CD4-positive, alpha-beta T cell (primary cell): Measurements from ENCODE around the gene STOML2. TPM values are rescaled to one million over a fixed set of nuclear protein-coding genes. Genes with fewer than 3 reads are reported as not detected.

Source experiments
- ATAC-seq: fragments of 200-7000 bp; cut with Tn5 transposase; one replicate; pipeline ENCODE4 v1.10.0; 2022; ENCODE audit warnings: mild to moderate bottlenecking; ENCODE audit not compliant: poor library complexity
- CTCF ChIA-PET: fragments of 350-600 bp; sonication (Branson Sonifier 250); formaldehyde crosslinking; loops from one replicate; lab custom pipeline; 2021; ENCODE audit warnings: antibody characterized with exemption, inconsistent platforms; lab: Charles Lee
- POLR2A ChIA-PET: fragments of 350-600 bp; sonication (Branson Sonifier 250); formaldehyde crosslinking; loops from one replicate; lab custom pipeline; 2021; ENCODE audit warnings: antibody characterized with exemption, inconsistent platforms; lab: Charles Lee
- DNase-seq, 14 experiments: peaks; one replicate each; pipeline ENCODE4 v3.0.0-alpha.2; 2013 to 2020; ENCODE audit warnings: mixed read lengths in 2 of 14
- H3K27ac ChIP-seq, 2 donors: one replicate each; pipeline versions ENCODE4 v1.5.1 to v1.7.0; 2013; ENCODE audit warnings: low read length in 2 of 2, low read depth in 1 of 2, mild to moderate bottlenecking in 1 of 2
- H3K27me3 ChIP-seq, 2 experiments: 1 replicate in 1 of 2; 2 replicates in 1 of 2; pipeline versions ENCODE4 v1.6.1 to v1.7.0; 2013; ENCODE audit warnings: low read length in 2 of 2, control low read depth in 1 of 2, mild to moderate bottlenecking in 1 of 2, moderate library complexity in 1 of 2; ENCODE audit not compliant: insufficient read depth in 2 of 2, control insufficient read depth in 1 of 2
- H3K36me3 ChIP-seq: one replicate; pipeline ENCODE4 v1.6.1; 2013; ENCODE audit warnings: low read length, control low read depth; ENCODE audit not compliant: insufficient read depth
- H3K4me1 ChIP-seq: one replicate; pipeline ENCODE4 v1.6.1; 2013; ENCODE audit warnings: low read length, control low read depth; ENCODE audit not compliant: insufficient read depth
- H3K4me3 ChIP-seq: one replicate; pipeline ENCODE4 v1.5.1; 2013; ENCODE audit warnings: mild to moderate bottlenecking, low read length, moderate library complexity
- H3K9me3 ChIP-seq, 2 experiments: 1 replicate in 1 of 2; 2 replicates in 1 of 2; pipeline versions ENCODE4 v1.6.1 to v1.7.0; 2013; ENCODE audit warnings: low read length in 2 of 2, mild to moderate bottlenecking in 2 of 2, control low read depth in 1 of 2, moderate library complexity in 1 of 2; ENCODE audit not compliant: control insufficient read depth in 1 of 2, insufficient read depth in 1 of 2
- H3K27ac Mint-ChIP-seq: one replicate; pipeline ENCODE4 v1.8.0; 2020; ENCODE audit warnings: mixed read lengths
- H3K27me3 Mint-ChIP-seq: one replicate; pipeline ENCODE4 v1.8.0; 2021; ENCODE audit warnings: mixed read lengths
- H3K36me3 Mint-ChIP-seq: one replicate; pipeline ENCODE4 v1.8.0; 2021; ENCODE audit warnings: low read depth, mixed read lengths
- H3K4me1 Mint-ChIP-seq: one replicate; pipeline ENCODE4 v1.8.0; 2021; ENCODE audit warnings: low read depth, mixed read lengths
- H3K4me3 Mint-ChIP-seq: one replicate; pipeline ENCODE4 v1.8.0; 2020; ENCODE audit warnings: mild to moderate bottlenecking, mixed read lengths
- H3K9me3 Mint-ChIP-seq: one replicate; pipeline ENCODE4 v1.8.0; 2020; ENCODE audit warnings: mixed read lengths
- intact Hi-C, 2 experiments: fragments of 100-400 bp; cut with DNase I in 1 of 2; cut with micrococcal nuclease in 1 of 2; formaldehyde crosslinking; loops; one replicate each; pipeline versions ENCODE4 v1.15.1 to v1.9.0; 2023 to 2025; cut with DNase I, micrococcal nuclease
- total RNA-seq, 174 experiments: library from RNA in 2 of 174; stranded (reverse) in 2 of 174; gene quantifications; one replicate each; pipeline ENCODE4 v1.2.3 and lab custom pipeline; 2021 to 2026
- TF ChIP-seq, protein P1 (sequence below): fragments of 200-600 bp; IDR thresholded peaks from one replicate; pipeline ENCODE4 v1.8.0; 2022; ENCODE audit warnings: antibody characterized with exemption, mild to moderate bottlenecking

The STOML2 gene
- total RNA-seq, 2 experiments from 2014 or later = 29.8 to 30.5 TPM

DNA sequence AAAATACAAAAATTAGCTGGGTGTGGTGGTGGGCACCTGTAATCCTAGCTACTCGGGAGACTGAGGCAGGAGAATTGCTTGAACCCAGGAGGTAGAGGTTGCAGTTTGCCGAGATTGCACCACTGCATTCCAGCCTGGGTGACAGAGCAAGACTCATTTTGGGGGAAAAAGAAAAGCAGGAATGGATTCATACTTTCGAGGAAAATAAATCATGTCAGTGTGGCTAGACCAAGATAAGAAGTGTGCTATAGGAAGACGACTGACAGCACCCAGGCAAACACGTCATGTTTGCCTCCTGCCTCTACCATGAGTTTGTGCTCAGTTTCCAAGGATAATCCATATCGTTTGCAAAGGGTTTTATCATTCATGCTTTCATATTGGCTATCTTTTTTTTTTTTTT, 32.0 kb upstream of the STOML2 start:
- Histone ChIP-seq H3K27me3 (no peaks in the 10 kb centered on the region), H3K4me1 (no peaks in the 10 kb centered on the region), H3K4me3 (no peak overlapping the region), H3K36me3 (no peaks in the 10 kb centered on the region), H3K9me3 (peaks cover 0 to 12% of the 10 kb centered on the region in 2 experiments), H3K27ac (no peak overlapping the region)
- no peak for ATAC-seq
- ChIA-PET POLR2A (no interaction called here), CTCF (no interaction called here)
- Mint-ChIP-seq H3K36me3 (no peaks in the 10 kb centered on the region), H3K27ac (no peak overlapping the region), H3K4me3 (no peak overlapping the region), H3K4me1 (no peaks in the 10 kb centered on the region), H3K27me3 (no peaks in the 10 kb centered on the region), H3K9me3 (peaks cover 2% of the 10 kb centered on the region)
- DNase-seq = no peak
- intact Hi-C loops = no loop called here
- TF ChIP-seq, protein P1, sequence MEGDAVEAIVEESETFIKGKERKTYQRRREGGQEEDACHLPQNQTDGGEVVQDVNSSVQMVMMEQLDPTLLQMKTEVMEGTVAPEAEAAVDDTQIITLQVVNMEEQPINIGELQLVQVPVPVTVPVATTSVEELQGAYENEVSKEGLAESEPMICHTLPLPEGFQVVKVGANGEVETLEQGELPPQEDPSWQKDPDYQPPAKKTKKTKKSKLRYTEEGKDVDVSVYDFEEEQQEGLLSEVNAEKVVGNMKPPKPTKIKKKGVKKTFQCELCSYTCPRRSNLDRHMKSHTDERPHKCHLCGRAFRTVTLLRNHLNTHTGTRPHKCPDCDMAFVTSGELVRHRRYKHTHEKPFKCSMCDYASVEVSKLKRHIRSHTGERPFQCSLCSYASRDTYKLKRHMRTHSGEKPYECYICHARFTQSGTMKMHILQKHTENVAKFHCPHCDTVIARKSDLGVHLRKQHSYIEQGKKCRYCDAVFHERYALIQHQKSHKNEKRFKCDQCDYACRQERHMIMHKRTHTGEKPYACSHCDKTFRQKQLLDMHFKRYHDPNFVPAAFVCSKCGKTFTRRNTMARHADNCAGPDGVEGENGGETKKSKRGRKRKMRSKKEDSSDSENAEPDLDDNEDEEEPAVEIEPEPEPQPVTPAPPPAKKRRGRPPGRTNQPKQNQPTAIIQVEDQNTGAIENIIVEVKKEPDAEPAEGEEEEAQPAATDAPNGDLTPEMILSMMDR = no peak

DNA sequence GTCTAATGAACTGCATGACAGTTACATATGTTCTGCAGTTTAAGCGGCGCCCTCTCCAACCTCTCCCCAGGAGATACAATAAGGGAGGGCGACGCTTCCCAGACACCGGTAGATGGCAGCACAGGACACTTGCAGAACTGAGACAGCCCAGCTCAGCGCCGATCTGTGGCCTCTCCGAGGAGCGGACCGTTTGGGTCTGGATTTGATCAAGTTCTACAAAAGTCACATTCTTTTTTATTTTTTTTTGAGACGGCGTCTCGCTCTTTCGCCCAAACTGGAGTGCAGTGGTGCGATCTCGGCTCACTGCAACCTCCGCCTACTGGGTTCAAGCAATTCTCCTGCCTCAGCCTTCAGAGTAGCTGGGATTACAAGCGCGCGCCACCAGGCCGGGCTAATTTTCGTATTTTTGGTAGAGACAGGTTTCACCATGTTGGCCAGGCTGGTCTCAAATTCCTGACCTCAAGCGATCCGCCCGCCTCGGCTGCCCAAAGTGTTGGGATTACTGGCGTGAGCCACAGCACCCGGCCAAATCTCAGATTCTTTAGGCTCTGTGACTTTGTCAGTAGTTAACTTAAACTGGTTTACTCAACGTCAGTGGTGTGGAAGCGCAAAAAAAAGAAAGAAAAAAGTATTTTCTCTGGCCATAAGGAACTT, 14.1 kb upstream of the STOML2 start:
- DNase-seq (peak; percentile 77 to 96 (median 84)), ATAC-seq (peak; percentile 67)
- Mint-ChIP-seq H3K27me3 (no peaks in the 10 kb centered on the region), H3K27ac (peak overlapping the region; percentile 79), H3K4me3 (peak overlapping the region; percentile 94), H3K9me3 (no peaks in the 10 kb centered on the region), H3K4me1 (peaks cover 42% of the 10 kb centered on the region), H3K36me3 (no peaks in the 10 kb centered on the region)
- CTCF ChIA-PET = interaction anchor here (0.5 to 5.3 kb wide), 19 partner anchors 10 to 528 kb away, joined by 3 to 28 read pairs (median 4); partner anchors contain the start of genes PIGO, STOML2, UNC13B and VCP
- peaks cover 46% of the 10 kb centered on the region for H3K4me1 ChIP-seq
- H3K9me3 ChIP-seq = no peaks in the 10 kb centered on the region
- intact Hi-C loops = loop anchor here (1.0 to 10.0 kb wide), 9 partner anchors 44 to 765 kb away; partner anchors contain the start of genes CREB3 (in 1 of the 2), ENHO (in 1 of the 2), HINT2 (in 1 of the 2) and SPAG8 (in 1 of the 2)
- H3K4me3 ChIP-seq = peak overlapping the region; percentile 66
- peak overlapping the region; percentile 81 to 83 for H3K27ac ChIP-seq
- TF ChIP-seq, protein P1 = peak; percentile 90
- H3K36me3 ChIP-seq = no peaks in the 10 kb centered on the region
- H3K27me3 ChIP-seq = no peaks in the 10 kb centered on the region
- POLR2A ChIA-PET = interaction anchor here (0.6 to 6.8 kb wide), 8 partner anchors 14 to 615 kb away, joined by 3 to 46 read pairs (median 6); partner anchors contain the start of genes CREB3, FANCG, STOML2 and TLN1

DNA sequence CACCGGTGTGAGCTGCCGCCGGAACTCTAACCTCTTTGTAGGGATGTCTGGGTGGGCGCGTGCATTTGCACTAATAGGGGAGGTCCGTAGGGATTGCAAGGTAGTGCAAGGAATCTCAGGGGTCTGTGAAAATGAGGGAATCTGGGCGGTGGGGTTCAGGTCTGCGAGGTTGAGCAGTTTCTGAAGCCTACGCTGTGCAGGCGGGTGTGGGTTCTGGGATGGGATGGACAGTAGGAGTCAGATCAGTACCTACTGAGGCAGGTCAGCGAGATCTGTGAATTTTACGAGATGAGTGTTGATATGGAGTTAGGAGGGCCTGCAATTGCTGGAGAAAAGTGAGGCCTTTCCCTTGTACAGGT, 13.6 kb upstream of the STOML2 start:
- Mint-ChIP-seq H3K27me3 (no peaks in the 10 kb centered on the region), H3K36me3 (peaks cover 2% of the 10 kb centered on the region), H3K4me3 (peak overlapping the region; percentile 94), H3K27ac (peak overlapping the region; percentile 79), H3K4me1 (peaks cover 47% of the 10 kb centered on the region), H3K9me3 (no peaks in the 10 kb centered on the region)
- TF ChIP-seq, protein P1 = no peak
- Histone ChIP-seq H3K27ac (peak overlapping the region; percentile 81 to 83), H3K4me1 (peaks cover 51% of the 10 kb centered on the region), H3K36me3 (no peaks in the 10 kb centered on the region), H3K27me3 (no peaks in the 10 kb centered on the region), H3K9me3 (no peaks in the 10 kb centered on the region), H3K4me3 (peak overlapping the region; percentile 66)
- no peak for DNase-seq
- intact Hi-C loops = loop anchor here (1.0 to 10.0 kb wide), 8 partner anchors 44 to 766 kb away; partner anchors contain the start of genes CREB3 (in 1 of the 2), ENHO (in 1 of the 2), HINT2 (in 1 of the 2) and SPAG8 (in 1 of the 2)
- ChIA-PET CTCF (interaction anchor here (0.7 to 5.3 kb wide), 14 partner anchors 11 to 529 kb away, joined by 3 to 28 read pairs (median 6); partner anchors contain the start of genes PIGO, STOML2, UNC13B and VCP), POLR2A (interaction anchor here (0.6 to 6.8 kb wide), 10 partner anchors 13 to 616 kb away, joined by 3 to 46 read pairs (median 4); partner anchors contain the start of genes CREB3, FANCG, STOML2 and TLN1)
- ATAC-seq = peak; percentile 1
